Pancreas (tissue), 10 donors: Measurements from ENCODE around the gene PRXL2A. TPM values are rescaled to one million over a fixed set of nuclear protein-coding genes. Genes with fewer than 3 reads are reported as not detected.

Source experiments
- ATAC-seq, 4 donors: fragments of 200-7000 bp; cut with Tn5 transposase; one replicate each; pipeline versions ENCODE4 v1.8.0 to v1.9.1; 2020; ENCODE audit warnings: mild to moderate bottlenecking in 4 of 4, moderate library complexity in 4 of 4
- DNase-seq, 6 donors: peaks; one replicate each; pipeline ENCODE4 v3.0.0-alpha.2; 2020
- FAIRE-seq: peaks from 2 replicates; lab custom pipeline; 2012; peaks lifted over from hg19 to GRCh38; lab: Jason Lieb, UNC
- H3K27ac ChIP-seq, 4 donors: fragments of 200-600 bp; sonication (generic); 1 replicate in 3 of 4; 2 replicates in 1 of 4; pipeline versions ENCODE4 v1.5.0 to v1.8.0; 2020
- H3K27me3 ChIP-seq, 4 donors: fragments of 200-600 bp; one replicate each; pipeline ENCODE4 v1.8.0; 2021
- H3K36me3 ChIP-seq, 3 donors: fragments of 200-600 bp; sonication (generic) in 1 of 3; one replicate each; pipeline versions ENCODE4 v1.5.0 to v1.8.0; 2020 to 2021
- H3K4me1 ChIP-seq, 3 donors: fragments of 200-600 bp; one replicate each; pipeline ENCODE4 v1.8.0; 2021
- H3K4me3 ChIP-seq, 4 donors: fragments of 200-600 bp; sonication (generic) in 2 of 4; one replicate each; pipeline versions ENCODE4 v1.5.0 to v1.8.0; 2020 to 2021
- H3K9me3 ChIP-seq, 4 donors: fragments of 200-600 bp; one replicate each; pipeline ENCODE4 v1.8.0; 2021
- WGBS, 2 donors: extraction: QIAGEN DNeasy Blood & Tissue Kit; methylation state at CpG; one replicate each; pipeline ENCODE4 v1.1.7; 2013; 5-methylcytosine and 5-hydroxymethylcytosine counted together
- intact Hi-C, 3 donors: fragments of 100-400 bp; cut with DNase I; formaldehyde crosslinking; loops; one replicate each; pipeline versions ENCODE4 v1.11.1 to v1.14.2; 2022
- polyA plus RNA-seq, 2 donors: library from polyadenylated mRNA; stranded (reverse); fragments of 200-250 nt; gene quantifications; one replicate each; pipeline ENCODE4 v1.2.3, GENCODE V29; 2013
- total RNA-seq, 6 donors: library from RNA; stranded (reverse); fragmentation: NEBNext Ultra II Directional in 4 of 6; extraction: Animal tissue kit (Norgen Biotek cat#: 25700) in 4 of 6; gene quantifications; one replicate each; pipeline versions ENCODE4 v1.2.1 to v1.2.4, GENCODE V29; 2021 to 2023
- TF ChIP-seq, protein P1 (sequence below), 4 donors: fragments of 200-600 bp; sonication (generic) in 3 of 4; IDR thresholded peaks; one replicate each; pipeline versions ENCODE4 v1.5.0 to v1.8.0; 2021; ENCODE audit warnings: antibody characterized with exemption in 4 of 4
- donor health status: healthy with polysubstance abuse.
- donor health status: DM: no; HTN: no; CAD: no; lungs with moderate emphysema.
- donor health status: DM: no; HTN: no; CAD: no.
- donor health status: control.
- donor health status: control.
- donor health status: Bipolar disorder and iron deficiency.
- donor health status: DM: yes; HTN: yes; CAD: no.
- donor health status: DM: no; HTN: no; CAD: no.
- donor health status: DM: no; HTN: no; CAD: no.
- donor health status: DM: yes; HTN: yes; CAD: no.

Gene PRXL2A
- total and polyA plus RNA-seq, 8 donors, result 18.2 to 39.8 (median 26.8) TPM

DNA sequence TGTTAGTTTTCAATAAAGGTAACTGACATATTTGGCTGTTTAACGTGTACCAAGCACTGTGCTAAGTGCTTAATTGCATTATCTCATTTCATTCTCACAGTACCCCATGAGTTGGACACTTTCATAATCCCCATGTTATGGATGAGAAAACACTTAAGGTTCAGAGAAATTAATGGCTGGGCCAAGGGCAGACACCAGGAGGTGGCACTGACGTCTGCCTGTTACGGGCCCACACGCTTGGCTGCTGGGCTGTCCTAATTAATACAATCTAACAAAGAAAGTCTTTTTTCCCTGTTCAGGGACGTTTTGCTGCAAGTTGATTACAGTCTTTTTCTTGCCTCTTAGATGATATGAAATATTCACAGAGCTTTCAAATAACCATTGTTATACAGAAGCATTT, 35.7 kb upstream of the PRXL2A start:
- no peaks in the 10 kb centered on the region for H3K36me3 ChIP-seq
- WGBS, 2 donors, result 63 to 64% methylated on average over 5 of the region's 5 CpGs
- H3K27me3 ChIP-seq, result no peaks in the 10 kb centered on the region
- intact Hi-C loops, result loop anchor here in 1 of 3 donors (10.0 kb wide), 1 partner anchor 552 kb away; no protein-coding TSS in a partner anchor
- DNase-seq, result no peak
- no peak overlapping the region for H3K4me3 ChIP-seq
- peaks cover 0 to 6% (median 0%) of the 10 kb centered on the region in 3 donors for H3K4me1 ChIP-seq
- peak in 1 of 4 donors; percentile 49 for ATAC-seq
- no peak overlapping the region for H3K27ac ChIP-seq
- TF ChIP-seq, protein P1, sequence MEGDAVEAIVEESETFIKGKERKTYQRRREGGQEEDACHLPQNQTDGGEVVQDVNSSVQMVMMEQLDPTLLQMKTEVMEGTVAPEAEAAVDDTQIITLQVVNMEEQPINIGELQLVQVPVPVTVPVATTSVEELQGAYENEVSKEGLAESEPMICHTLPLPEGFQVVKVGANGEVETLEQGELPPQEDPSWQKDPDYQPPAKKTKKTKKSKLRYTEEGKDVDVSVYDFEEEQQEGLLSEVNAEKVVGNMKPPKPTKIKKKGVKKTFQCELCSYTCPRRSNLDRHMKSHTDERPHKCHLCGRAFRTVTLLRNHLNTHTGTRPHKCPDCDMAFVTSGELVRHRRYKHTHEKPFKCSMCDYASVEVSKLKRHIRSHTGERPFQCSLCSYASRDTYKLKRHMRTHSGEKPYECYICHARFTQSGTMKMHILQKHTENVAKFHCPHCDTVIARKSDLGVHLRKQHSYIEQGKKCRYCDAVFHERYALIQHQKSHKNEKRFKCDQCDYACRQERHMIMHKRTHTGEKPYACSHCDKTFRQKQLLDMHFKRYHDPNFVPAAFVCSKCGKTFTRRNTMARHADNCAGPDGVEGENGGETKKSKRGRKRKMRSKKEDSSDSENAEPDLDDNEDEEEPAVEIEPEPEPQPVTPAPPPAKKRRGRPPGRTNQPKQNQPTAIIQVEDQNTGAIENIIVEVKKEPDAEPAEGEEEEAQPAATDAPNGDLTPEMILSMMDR (IDR thresholded peaks at IDR 0.05), result no peak
- H3K9me3 ChIP-seq, result no peaks in the 10 kb centered on the region
- FAIRE-seq, result no peak

DNA sequence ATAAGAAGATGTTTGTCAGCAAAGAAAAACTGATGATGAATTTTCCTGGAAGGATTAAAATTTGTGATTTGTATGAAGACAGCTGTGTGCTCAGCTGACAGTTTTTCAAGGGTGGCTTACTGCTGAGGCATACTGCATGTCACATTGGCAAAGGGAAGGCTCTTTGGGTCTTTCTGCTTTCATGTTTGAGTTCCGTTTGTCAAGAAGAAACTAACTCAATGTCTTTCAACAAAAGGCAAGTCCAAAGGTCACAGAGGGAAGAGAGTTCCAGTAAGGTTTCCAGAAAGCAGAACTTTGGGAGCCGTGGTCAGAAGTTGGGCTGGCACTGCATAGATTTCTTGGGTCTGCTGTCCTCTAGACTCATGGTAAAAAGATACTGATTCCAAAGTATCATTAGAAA, 34.8 kb upstream of the PRXL2A start:
- ATAC-seq (peak in 2 of 4 donors; percentile 54), FAIRE-seq (no peak), DNase-seq (no peak)
- TF ChIP-seq, protein P1 (IDR thresholded peaks at IDR 0.05), result no peak
- WGBS, 2 donors, result 33 to 52% methylated on average over 2 of the region's 2 CpGs
- H3K27ac ChIP-seq, result no peak overlapping the region
- H3K36me3 ChIP-seq, result no peaks in the 10 kb centered on the region
- intact Hi-C loops, result loop anchor here in 1 of 3 donors (10.0 kb wide), 1 partner anchor 551 kb away; no protein-coding TSS in a partner anchor
- peaks cover 0 to 6% (median 0%) of the 10 kb centered on the region in 3 donors for H3K4me1 ChIP-seq
- no peaks in the 10 kb centered on the region for H3K9me3 ChIP-seq
- H3K27me3 ChIP-seq, result no peaks in the 10 kb centered on the region
- H3K4me3 ChIP-seq, result no peak overlapping the region

DNA sequence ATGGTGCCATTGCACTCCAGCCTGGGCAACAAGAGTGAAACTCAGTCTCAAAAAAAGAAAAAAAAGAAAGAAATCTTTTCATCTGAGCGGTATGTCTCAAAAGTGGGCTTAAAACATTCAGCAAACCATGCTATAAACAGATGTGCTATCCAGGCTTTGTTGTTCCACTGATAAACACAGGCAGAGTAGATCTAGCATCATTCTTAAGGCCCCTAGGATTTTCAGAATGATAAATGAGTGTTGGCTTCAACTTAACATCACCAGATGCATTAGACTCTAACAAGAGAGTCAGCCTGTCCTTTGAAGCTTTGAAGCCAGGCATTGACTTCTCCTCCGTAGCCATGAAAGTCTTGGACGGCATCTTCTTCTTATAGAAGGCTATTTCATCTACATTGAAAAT, 28.6 kb upstream of the PRXL2A start:
- H3K27me3 ChIP-seq, result no peaks in the 10 kb centered on the region
- no peak for FAIRE-seq
- no peak for DNase-seq
- H3K4me3 ChIP-seq, result no peak overlapping the region
- H3K27ac ChIP-seq, result no peak overlapping the region
- 21 to 77% methylated on average over 3 of the region's 3 CpGs for whole genome bisulfite sequencing, 2 donors
- TF ChIP-seq, protein P1 (IDR thresholded peaks at IDR 0.05), result no peak
- ATAC-seq, result no peak
- no peaks in the 10 kb centered on the region for H3K4me1 ChIP-seq
- H3K36me3 ChIP-seq, result no peaks in the 10 kb centered on the region
- intact Hi-C loops, result loop anchor here in 1 of 3 donors (10.0 kb wide), 1 partner anchor 545 kb away; no protein-coding TSS in a partner anchor
- H3K9me3 ChIP-seq, result no peaks in the 10 kb centered on the region

DNA sequence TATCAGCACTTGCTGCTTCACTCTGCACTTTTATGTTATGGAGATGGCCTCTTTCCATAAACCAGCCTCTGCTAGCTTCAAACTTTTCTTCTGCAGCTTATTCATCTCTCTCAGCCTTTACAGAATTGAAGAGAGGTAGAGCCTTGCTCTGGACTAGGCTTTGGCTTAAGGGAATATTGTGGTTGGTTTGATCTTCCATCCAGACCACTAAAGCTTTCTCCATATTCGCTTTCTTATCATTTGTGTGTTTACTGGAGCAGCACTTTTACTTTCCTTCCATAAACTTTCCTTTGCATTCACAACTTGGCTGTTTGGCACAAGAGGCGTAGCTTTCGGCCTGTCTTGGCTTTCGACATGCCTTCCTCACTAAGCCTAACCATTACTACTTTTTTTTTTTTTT, 28.2 kb upstream of the PRXL2A start:
- FAIRE-seq (no peak), ATAC-seq (no peak), DNase-seq (no peak)
- WGBS, 2 donors, result 82 to 90% methylated on average over 4 of the region's 4 CpGs
- TF ChIP-seq, protein P1 (IDR thresholded peaks at IDR 0.05), result no peak
- Histone ChIP-seq H3K36me3 (no peaks in the 10 kb centered on the region), H3K4me3 (no peak overlapping the region), H3K9me3 (no peaks in the 10 kb centered on the region), H3K27ac (no peak overlapping the region), H3K4me1 (no peaks in the 10 kb centered on the region), H3K27me3 (no peaks in the 10 kb centered on the region)
- intact Hi-C loops, result no loop called here

DNA sequence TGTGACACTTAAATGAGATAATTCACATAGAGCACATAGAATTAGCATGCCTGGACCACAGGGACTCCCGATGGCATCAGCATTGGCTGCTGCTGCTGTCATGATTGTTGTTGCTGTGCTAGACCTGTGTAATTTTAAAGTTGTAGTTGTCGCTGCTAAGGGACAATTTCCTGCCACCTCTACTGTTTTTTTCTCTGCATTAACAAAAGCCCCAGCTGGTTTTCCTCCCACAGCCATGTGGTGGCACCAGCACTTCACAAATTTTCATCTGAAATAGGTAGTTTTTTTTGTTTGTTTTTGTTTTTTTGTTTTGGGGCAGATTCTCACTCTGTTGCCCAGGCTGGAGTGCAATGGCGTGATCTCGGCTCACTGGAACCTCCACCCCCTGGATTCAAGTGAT, 25.4 kb upstream of the PRXL2A start:
- H3K9me3 ChIP-seq, result no peaks in the 10 kb centered on the region
- DNase-seq (peak in 3 of 6 donors; percentile 8 to 31 (median 19)), ATAC-seq (peak in 3 of 4 donors; percentile 70 to 79 (median 75)), FAIRE-seq (no peak)
- no peak overlapping the region for H3K27ac ChIP-seq
- TF ChIP-seq, protein P1 (IDR thresholded peaks at IDR 0.05), result peak in 3 of 4 donors; percentile 23 to 39 (median 28)
- no peaks in the 10 kb centered on the region for H3K27me3 ChIP-seq
- no peaks in the 10 kb centered on the region for H3K4me1 ChIP-seq
- no peaks in the 10 kb centered on the region for H3K36me3 ChIP-seq
- H3K4me3 ChIP-seq, result no peak overlapping the region
- WGBS, 2 donors, result 9 to 20% methylated on average over 4 of the region's 4 CpGs
- intact Hi-C loops, result no loop called here
